Cortex of kidney (tissue), 1 donor: Measurements from ENCODE around the gene LRRC7.
"Not testable (repeated sequence)": the region's sequence is repeated elsewhere in the genome, so short reads cannot be mapped to it uniquely, and the experiment has no call there.

ENCODE experiments used
- DNase-seq: peaks from one replicate; lab custom pipeline; 2025; lab: John Stamatoyannopoulos, UW

The LRRC7 gene

DNA sequence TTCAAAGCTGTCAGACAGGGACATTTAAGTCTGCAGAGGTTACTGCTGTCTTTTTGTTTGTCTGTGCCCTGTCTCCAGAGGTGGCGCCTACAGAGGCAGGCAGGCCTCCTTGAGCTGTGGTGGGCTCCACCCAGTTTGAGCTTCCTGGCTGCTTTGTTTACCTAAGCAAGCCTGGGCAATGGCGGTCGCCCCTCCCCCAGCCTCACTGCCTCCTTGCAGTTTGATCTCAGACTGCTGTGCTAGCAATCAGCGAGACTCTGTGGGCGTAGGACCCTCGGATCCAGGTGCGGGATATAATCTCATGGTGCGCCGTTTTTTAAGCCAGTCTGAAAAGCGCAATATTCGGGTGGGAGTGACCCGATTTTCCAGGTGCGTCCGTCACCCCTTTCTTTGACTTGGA lies 320.3 kb downstream of the LRRC7 start:
- not testable (repeated sequence) for DNase-seq

DNA sequence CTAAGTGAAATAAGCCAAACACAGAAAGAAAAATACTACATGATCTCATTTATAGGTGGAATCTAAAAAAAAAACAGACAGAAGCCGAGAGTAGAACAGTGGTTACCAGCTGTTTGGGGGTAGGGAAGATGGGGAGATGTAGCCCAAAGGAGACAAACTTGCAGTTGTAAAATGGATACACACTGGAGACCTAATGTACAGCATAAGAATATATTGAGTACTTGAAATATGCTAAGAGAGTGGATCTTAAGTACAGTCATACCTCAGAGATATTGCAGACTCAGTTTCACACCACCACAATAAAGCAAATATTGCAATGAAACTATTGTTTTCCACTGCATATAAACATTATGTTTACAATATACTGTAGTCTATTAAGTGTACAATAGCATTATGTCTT lies 320.9 kb downstream of the LRRC7 start:
- no peak for DNase-seq

DNA sequence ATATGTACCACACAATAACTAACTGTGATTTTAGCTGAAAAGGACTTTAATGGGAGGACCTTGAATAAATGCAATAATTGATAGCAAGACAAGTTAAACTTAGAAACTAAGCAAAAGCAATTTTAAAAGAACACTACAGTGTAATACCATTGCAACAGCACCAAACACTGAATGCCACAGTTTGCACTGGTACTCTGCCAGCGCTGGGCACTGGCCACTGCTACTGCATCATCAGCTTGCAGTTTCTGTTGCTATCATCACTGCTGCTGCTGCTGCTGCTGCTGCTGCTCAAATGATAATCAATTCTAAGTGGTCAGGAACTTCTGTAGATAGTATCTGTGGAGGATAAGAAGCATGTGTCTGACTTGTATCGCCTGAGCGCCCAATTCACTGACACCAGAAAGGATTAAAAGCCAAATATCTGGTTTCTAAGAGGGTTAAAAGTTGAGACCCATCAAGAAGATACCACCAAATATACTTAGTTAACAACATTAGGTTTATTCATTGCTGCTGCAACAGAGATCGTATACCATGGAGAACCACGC lies 330.8 kb downstream of the LRRC7 start:
- no peak for DNase-seq

DNA sequence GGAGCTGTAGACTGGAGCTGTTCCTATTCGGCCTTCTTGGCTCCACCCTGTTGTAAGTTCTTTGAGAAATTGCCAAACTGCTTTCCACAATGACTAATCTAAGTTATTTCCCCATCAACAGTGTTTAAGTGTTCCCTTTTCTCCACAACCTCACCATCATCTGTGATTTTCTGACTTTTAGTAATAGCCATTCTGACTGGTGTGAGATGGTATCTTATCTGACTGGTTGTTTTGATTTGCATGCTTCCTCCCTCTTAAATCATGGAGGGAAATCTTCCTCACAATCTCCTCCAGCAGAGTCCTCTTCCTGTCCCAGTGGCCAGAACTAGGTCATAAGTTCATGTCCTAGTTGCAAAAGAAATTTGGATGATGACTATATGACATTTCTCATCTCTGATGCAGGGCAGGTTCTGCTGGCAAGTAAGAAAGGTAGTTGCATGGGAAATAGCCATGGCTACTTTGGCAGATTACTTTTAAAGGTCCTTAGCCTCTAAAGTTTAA lies 343.6 kb downstream of the LRRC7 start:
- no peak for DNase-seq

DNA sequence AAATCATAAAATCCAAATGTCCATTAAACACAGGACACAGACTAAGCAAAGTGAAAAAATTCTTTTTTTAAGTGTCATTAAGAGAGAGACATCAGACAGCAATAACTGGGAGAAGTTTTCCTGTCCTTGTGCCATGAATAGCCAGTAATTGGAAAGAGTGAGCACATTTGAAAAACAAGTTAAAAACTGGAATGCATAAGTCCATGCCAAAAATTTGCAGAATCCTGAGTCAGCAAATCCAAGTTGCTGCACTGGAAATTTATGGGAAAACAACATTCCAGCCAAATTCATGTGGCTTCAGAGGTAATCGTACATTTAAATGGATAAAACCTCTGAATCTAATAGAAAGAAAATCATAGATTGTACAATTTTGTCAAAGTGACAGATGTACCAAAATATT lies 346.3 kb downstream of the LRRC7 start:
- no peak for DNase-seq

DNA sequence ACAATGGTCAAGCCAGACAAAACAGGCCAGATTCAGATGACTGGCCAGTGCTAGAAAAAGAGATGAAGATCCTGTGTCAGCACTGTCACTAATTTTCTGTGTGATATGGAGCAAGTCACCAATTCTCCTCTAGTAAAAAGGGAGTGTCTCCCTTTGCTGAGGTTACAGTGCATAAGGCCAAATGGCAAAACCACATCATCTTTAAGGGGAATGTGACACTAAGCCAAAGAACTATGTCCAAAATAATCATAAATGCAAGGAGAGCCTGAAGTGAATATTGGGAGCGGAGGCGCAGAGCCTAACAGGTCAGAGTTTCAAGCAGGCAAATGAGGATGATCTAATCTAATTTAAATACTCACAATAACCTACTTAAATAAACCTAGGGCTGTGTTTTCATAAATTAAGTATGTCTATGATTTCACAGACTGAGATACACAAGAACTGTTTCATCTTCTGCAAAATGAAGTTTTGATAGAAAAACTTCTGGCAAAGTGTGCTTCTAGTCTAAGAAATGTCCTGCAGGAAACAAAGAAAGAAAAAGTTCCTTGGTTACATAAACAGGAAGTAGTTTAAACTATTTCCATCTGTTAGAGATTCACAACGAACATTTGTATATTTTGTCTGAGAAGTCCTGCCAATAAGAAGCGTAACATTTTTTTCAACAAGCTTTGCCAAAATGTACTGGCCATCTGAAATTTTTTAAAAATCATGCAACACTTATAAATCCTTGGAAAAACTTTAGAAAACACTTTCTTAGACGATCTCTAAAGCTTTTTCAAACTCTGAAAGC lies 347.4 kb downstream of the LRRC7 start:
- no peak for DNase-seq

DNA sequence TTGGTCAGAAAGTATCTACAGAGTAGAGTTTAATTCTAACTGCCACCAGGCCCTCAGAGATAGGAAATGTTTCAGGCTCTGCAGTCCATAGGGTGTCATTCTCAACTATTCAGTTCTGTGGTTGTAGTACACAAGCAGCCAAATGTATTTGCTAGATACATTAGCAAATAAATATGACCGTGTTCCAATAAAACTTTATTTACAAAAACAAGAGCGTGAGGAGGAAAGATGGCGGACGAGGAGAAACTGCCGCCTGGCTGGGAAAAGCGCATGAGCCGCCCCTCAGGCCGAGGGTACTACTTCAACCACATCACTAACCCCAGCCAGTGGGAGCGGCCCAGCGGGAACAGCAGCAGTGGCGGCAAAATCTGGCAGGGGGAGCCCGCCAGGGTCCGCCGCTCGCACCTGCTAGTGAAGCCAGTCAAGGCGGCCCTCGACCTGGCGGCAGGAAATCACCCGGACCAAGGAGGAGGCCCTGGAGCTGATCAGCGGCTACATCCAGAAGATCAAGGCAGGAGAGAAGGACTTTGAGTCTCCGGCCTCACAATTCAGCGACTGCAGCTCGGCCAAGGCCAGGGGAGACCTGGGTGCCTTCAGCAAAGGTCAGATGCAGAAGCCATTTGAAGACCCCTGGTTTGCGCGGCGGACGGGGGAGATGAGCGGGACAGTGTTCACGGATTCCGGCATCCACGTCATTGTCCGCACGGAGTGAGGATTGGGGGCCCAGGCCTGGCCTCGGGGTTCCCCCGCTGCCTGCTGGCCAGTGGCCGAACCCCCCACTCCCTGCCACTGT lies 351.6 kb downstream of the LRRC7 start:
- no peak for DNase-seq

DNA sequence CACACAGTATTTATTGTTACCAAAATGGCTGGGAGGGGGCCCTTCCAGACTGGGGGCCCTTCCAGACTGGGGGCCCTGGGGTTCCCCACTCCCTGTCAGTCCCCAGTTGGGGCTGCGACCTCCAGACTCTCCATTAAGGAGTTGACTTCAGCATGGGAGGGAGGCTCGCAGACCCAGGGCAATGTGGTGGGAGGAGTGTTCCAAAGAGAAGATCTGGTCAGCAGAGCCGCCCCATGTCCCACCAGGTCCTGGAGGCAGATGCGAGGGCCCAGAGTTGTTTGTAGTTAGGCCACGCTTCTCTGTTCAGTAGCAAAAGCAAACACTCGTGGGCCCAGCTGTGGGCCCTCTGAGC lies 352.2 kb downstream of the LRRC7 start:
- no peak for DNase-seq

DNA sequence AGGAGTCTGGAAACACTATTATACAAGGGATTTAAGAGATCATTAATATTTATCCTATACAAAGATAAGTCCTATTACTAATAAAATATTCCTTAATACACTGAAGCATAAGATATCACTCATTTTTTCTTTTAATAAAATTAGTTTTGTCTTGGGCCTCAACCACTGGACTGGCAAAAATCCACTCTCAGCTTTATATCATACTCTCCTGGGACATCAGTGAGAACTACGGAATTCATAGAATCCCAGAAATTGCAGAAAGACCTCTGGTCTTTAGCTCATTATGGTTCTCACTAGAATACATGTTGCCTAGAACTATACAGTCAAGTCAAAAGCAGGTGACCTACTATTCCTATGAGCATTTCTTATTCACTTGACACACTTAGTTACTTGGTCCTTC lies 352.7 kb downstream of the LRRC7 start:
- DNase-seq: no peak

DNA sequence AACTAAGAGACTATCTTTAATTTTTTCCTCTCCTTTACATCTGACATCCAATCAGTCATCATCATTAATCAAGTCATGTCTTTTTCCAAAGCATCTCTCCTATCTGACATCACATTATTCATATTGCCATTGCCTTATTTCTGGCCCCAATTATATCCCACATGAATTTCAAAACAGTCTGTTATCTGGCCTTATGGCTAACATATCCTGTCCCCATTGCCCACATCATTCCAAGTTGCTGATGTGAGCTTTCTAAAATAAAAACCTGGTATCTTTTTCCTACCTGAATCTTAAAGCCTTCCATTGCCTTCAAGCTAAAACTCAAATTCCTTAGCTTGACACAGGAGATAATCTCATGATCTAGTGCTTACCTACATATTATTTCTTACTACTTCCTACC lies 353.8 kb downstream of the LRRC7 start:
- no peak for DNase-seq

DNA sequence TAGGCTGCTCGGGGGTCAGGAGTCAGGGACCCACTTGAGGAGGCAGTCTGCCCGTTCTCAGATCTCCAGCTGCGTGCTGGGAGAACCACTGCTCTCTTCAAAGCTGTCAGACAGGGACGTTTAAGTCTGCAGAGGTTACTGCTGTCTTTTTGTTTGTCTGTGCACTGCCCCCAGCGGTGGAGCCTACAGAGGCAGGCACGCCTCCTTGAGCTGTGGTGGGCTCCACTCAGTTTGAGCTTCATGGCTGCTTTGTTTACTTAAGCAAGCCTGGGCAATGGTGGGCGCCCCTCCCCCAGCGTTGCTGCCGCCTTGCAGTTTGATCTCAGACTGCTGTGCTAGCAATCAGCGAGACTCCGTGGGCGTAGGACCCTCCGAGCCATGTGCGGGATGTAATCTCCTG lies 360.5 kb downstream of the LRRC7 start:
- DNase-seq: not testable (repeated sequence)

DNA sequence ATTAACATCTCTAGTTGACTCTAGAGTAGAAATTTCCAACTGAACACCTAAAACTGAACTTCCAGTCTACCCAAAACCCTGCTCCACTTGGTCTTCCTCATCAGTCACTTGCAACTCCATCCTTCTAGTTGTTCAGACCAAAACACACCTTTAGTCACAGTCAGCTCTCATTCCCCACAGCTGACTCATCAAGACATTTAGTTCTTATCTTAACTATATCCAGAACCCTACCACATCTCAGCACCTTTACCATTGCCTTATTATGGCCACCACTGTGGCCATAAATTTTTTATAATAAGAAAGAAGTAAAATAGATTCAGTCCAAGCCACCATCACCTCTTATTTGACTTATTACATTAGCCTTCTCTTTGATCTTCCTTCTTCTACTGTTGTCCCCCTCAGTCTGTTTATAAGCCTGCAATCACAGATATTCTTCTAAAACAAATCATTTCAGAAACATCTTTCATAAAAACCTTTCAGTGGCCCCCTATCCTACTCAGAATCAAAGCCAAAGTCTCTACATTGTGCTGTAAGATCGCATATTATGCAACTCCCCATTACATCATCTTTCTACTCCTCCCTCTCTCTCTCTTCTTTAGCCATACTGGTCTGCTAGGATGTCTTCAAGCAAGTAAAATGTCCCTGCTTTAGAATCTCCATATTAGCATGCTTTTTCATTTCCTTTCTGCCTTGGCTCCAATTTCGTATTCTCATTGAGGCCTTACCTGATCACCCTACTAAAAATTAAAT lies 361.8 kb downstream of the LRRC7 start:
- DNase-seq: no peak

DNA sequence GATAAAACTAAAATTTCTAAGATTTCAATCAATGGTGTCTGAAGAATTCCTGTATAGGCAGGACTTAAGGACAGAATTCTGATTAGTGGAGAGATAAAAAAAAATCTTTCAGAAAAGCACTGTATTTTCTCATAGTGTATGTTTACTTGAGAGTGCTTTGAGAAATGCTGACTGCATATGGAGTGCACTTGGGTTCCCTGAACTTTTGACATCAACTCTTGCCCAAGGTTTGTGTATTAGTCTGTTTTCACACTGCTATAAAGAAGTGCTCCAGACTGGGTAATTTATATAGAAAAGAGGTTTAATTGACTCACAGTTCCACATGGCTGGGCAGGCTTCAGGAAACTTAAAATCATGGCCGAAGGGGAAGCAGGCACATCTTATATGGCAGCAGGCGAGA lies 362.7 kb downstream of the LRRC7 start:
- DNase-seq: no peak

DNA sequence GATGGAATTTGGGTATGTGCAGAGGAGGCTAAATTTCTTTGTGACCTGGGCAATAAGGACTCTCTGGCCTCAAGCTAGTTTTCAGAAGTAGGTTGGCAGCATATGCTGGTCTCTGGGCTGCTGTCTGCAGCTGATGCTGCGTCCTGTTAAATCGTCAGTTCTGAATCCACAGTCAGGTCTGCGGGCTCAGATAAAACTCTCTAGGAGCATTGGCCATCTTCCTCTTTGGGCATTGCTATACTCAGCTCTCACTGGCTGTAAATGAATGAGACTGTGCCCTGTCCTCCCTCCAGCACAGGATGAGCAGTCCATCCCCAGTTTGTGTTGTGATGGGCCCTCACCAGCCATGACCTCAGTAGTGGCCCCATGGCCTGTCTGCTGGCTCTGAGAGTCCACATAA lies 365.0 kb downstream of the LRRC7 start:
- no peak for DNase-seq

DNA sequence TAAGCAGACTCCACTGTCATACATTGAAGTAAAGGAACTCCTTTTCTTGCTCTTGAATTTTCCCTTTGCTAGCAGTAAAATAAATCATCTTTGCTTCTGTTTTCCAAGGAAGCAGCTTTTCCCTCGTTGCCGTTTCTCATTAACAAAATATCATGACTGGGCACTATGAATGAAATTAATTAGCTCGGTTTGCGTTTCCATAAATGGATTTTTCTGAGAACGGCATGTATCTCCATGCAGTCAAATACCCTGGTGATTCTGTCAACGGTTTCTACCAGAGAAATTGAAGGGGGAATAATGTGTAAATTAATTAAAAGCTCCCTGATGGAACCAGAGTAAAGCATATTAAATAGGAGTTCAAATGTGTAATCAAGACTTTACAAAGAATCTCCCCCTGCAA lies 372.5 kb downstream of the LRRC7 start:
- no peak for DNase-seq

DNA sequence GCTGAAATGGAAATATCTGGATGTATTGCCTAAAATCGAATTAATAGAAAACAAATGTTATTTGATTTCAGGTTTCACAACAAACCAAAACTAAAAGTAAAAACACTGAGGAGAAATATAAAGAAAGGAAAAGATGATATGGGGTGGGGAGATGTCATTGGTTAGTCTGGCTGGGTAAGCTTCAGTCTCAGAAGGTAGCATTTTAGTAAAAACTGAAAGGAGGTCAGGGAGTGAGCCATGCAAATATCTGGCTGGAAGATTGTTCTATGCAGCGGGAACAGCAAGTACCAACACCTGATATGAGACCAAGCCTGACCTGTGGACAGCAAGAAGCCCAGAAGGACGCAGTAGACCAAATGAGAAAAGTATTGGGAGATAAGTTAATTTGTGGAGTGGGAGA lies 373.1 kb downstream of the LRRC7 start:
- no peak for DNase-seq

DNA sequence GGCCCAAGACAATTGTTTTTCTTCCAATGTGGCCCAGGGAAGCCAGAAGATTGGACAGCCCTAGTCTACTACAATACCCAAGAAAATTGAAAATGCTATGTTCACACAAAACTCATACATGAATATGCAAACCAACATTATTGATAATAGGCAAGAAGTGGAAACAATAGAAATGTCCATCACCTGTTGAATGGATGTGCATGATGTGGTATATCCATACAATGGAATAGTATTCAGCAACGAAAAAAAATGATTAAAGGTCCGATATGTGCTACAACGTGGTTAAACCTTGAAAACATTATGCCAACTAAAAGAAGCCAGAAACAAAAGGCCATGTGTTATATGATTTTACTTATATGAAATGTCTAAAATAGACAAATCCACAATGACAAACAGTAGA lies 375.3 kb downstream of the LRRC7 start:
- DNase-seq: no peak

DNA sequence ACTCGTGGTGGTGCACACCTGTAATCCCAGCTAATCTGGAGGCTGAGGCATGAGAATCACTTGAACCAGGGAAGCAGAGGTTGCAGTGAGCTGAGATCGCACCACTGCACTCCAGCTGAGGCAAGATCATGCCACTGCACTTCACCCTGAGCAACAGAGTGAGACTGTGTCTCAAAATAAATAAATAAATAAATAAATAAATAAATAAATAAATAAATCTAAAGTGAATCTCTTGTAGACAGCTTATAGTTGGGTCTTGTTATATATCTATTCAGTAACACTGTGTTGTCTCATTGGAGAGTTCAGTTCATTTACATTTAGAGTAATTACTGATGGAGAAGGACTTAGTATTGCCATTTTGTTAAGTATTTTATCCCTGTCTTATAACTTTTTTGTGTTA lies 379.2 kb downstream of the LRRC7 start:
- no peak for DNase-seq

DNA sequence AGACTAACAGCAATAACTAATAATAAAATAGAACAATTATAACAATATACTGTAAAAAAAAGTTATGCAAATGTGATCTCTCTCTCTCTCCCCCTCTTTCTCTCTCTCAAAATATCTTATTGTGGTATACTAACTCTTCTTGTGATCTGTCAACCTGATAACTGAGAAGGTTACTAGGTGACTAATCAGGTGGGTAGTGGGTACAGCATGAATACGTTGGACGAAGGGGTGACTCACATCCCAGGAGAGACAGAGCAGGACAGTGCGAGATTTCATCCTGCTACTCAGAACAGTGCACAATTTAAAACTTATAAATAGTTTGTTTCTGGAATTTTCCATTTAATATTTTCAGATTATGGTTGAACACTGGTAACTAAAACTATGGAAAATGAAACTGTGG lies 380.1 kb downstream of the LRRC7 start:
- no peak for DNase-seq

DNA sequence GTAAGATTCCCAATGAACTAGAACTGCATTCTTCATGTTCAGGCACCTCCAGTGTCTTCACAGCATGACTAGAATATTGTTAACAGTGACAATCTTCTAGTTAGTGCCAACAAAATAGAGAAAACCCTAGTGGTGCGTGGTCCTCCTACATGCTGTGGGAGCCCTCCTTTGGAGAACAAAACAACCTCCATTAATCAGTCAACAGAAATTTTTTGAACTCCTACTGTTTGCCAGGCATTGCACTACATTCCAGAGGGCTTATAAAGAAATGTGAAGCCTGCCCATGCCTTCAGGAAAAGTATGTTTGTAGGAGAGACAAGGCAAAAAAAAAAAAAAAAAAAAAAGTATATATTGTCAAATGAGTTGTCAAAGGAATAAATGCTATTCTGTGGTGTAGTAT lies 385.0 kb downstream of the LRRC7 start:
- DNase-seq: no peak

DNA sequence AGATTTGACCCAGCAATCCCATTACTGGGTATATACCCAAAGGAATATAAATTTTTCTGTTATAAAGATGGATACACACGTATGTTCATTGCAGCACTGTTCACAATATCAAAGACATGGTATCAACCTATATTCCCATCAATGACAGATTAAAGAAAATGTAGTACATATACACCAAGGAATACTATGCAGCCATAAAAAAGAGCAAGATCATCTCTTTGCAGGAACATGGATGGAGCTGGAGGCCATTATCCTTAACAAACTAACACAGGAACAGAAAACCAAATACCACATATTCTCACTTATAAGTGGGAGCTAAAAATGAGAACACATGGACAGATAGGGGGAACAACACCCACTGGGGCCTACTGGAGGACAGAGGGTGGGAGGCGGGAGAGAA lies 394.7 kb downstream of the LRRC7 start:
- DNase-seq: not testable (repeated sequence)

DNA sequence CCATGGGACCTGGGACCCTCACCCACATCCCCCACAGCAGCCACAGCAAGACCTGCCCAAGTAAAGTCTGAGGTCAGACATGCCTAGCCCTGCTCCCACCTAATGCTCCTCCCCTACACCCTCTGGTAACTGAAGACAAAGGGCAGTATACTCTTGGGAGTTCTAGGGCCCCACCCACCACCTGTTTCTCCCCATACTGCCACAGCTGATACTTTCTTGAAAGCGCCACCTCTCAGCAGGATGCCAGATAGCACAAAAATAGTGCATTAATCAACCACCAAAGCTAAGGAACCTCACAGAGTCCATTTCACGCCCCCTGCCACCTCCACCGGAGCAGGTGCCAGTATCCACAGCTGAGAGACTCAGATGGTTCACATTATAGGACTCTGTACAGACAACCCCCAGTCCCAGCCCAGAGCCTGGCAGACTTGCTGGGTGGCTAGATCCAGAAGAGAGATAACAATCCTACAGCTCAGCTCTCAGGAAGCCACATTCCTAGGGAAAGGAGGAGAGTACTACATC lies 399.6 kb downstream of the LRRC7 start:
- DNase-seq: no peak
